NCI-H748 treated with DMSO at 0.1 percent for 48 hours (cell line): Measurements from ENCODE around the gene GK.
"Not testable (repeated sequence)": the region's sequence is repeated elsewhere in the genome, so short reads cannot be mapped to it uniquely, and the experiment has no call there.

Source experiments
- DNase-seq: peaks from one replicate; lab custom pipeline; 2025; lab: John Stamatoyannopoulos, UW

The GK gene

GRCh38 chrX:30654386-30654785 lies 1.2 kb downstream of the GK start:
- not testable (repeated sequence) for DNase-seq

- DNase-seq: no peak
These were observed 1.9 kb downstream of the GK start for GRCh38 chrX:30654989-30655607.

- DNase-seq: no peak
These were observed 2.8 kb downstream of the GK start for GRCh38 chrX:30655991-30656390.

GRCh38 chrX:30657196-30658161 lies 4.3 kb downstream of the GK start:
- DNase-seq: no peak

- no peak for DNase-seq
These were observed 6.2 kb downstream of the GK start for GRCh38 chrX:30659421-30659820.

GRCh38 chrX:30661228-30661627 lies 8.0 kb downstream of the GK start:
- no peak for DNase-seq

GRCh38 chrX:30663322-30663721 lies 10.1 kb downstream of the GK start:
- DNase-seq: no peak

GRCh38 chrX:30665471-30665870 lies 12.2 kb downstream of the GK start:
- no peak for DNase-seq

- DNase-seq: no peak
These were observed 12.9 kb downstream of the GK start for GRCh38 chrX:30666094-30666493.

- no peak for DNase-seq
These were observed 15.4 kb downstream of the GK start for GRCh38 chrX:30668581-30668980.

GRCh38 chrX:30671189-30671588 lies 18.0 kb downstream of the GK start:
- not testable (repeated sequence) for DNase-seq

GRCh38 chrX:30673127-30673796 lies 20.0 kb downstream of the GK start:
- DNase-seq: no peak

GRCh38 chrX:30673884-30674598 lies 20.8 kb downstream of the GK start:
- DNase-seq: no peak

- DNase-seq: no peak
These were observed 21.6 kb downstream of the GK start for GRCh38 chrX:30674799-30675198.

- DNase-seq: no peak
These were observed 26.1 kb downstream of the GK start for GRCh38 chrX:30679369-30679768.

GRCh38 chrX:30680618-30681017 lies 27.4 kb downstream of the GK start:
- no peak for DNase-seq

- DNase-seq: no peak
These were observed 35.4 kb downstream of the GK start for GRCh38 chrX:30688641-30689040.

GRCh38 chrX:30689116-30689515 lies 35.9 kb downstream of the GK start:
- DNase-seq: no peak

- peak; percentile 10 for DNase-seq
These were observed 37.1 kb downstream of the GK start for GRCh38 chrX:30690330-30690729.

GRCh38 chrX:30693999-30694650 lies 40.9 kb downstream of the GK start:
- no peak for DNase-seq

GRCh38 chrX:30702736-30703135 lies 49.5 kb downstream of the GK start:
- no peak for DNase-seq
